Fibroblast of upper back skin (primary cell): ENCODE results near the gene AUTS2.

Source experiments
- DNase-seq: peaks from one replicate; pipeline ENCODE4 v3.0.0-alpha.2; 2013

The AUTS2 gene

GRCh38 chr7:69907720-69908119 is 309.4 kb downstream of the AUTS2 start:
- no peak for DNase-seq

DNA sequence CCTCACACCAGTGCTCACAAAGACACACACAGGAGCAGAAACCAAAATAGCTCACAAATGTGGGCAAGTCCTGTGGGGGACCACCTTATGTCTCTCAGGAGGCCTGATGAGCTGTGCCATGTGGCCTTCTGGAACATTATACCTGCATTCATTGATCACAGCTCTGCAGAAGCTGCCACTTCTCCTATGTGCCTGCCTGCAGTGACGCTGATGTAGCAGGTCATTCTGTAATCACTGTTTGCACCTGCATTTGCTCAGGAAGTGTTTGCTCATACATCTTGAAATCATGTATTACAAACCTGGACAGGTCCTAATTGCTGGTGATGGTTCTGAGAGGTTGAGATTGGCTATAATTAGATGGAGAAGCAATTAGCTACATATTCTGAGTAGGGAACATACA is 310.2 kb downstream of the AUTS2 start:
- no peak for DNase-seq

GRCh38 chr7:69910150-69910549 is 311.9 kb downstream of the AUTS2 start:
- no peak for DNase-seq

GRCh38 chr7:69911337-69911736 is 313.1 kb downstream of the AUTS2 start:
- no peak for DNase-seq

- no peak for DNase-seq
Observed at GRCh38 chr7:69912141-69912540, 313.9 kb downstream of the AUTS2 start.

- DNase-seq: peak; percentile 22
Observed at GRCh38 chr7:69912846-69913245, 314.6 kb downstream of the AUTS2 start.

GRCh38 chr7:69919426-69920111 is 321.3 kb downstream of the AUTS2 start:
- DNase-seq: no peak

- DNase-seq: no peak
Observed at GRCh38 chr7:69920797-69921196, 322.5 kb downstream of the AUTS2 start.

DNA sequence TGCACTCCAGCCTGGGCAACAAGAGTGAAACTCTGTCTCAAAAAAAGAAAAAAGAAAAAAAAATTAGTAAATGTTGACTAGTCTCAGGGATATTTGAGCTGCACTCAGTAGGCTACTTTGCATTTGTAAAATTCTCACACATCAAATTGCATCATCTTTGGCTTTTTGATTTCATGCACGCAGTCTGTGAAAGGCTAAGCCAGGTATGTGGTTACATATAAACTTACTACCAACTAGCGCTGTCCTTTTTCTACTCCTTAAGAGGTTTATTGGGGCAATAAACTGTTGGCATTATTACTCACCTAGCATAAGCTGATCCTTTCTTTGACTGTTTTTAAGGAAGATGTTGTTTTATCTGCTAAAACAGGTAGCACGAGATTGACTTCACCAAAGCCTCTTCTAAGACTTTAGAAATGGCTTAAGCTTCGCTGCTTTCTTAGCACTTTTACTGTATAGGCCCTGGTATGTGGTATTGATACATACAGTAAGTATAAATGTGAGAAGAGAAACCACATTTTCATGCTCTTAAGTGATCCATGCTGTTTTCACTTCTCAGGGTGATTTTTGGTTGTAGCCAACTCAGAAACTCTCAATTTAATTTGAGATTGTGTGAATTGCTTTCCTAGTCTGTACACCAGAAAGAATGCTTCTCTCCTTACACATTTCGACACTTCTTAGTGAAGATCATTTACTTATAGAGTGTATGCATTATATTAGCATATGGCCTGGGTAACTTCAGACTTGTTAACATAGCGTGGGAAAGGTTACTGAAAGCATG is 323.9 kb downstream of the AUTS2 start:
- peak; percentile 7 for DNase-seq

- no peak for DNase-seq
Observed at GRCh38 chr7:69927461-69927860, 329.2 kb downstream of the AUTS2 start.

DNA sequence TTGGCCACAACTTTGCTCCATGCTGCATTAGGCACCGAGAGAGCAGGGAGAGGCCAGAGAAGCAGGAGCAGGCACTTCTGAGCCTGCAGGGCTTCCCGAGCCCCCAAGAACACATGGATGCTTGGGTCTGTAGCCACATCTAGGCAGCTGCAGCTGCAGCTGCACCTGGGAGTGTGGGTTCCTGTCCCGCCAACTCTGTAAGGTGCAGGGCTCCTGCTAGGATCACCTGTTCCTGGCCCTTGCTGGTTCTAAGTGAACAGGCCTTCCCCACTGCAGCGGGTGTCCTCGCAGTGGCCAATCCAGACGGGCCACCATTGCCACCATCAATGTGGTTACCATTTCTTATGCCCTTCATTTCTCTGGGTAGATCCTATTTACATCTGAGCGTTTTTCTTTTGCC is 330.3 kb downstream of the AUTS2 start:
- no peak for DNase-seq

- DNase-seq: no peak
Observed at GRCh38 chr7:69929622-69930021, 331.3 kb downstream of the AUTS2 start.

DNA sequence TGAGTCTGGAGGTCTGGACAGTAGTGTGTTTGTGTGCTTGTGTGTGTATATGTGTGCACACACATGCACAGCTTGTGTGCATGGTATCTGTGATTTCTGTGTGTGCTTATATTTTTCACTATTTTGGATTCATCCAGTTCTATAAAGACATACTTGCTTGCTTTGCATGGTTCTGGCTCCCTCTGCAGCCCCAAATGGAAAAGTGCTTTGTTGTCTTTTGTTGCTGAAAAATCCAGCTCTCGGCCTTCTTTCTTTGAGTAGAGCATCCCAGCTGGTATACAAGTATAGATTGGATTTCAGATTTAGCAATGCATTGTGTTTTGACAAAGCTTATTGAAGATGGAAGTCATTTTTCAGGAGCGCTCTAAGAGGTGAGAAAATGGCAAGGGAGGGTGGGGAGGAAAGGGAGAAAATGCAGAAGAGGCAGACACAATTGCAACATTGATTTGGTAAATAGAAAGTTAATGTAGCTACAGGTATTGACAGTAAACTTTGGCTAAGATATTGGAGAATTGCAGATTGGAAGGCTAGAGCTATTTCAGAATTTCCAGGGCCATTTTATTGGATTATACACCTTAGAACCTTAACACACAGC is 333.9 kb downstream of the AUTS2 start:
- peak; percentile 65 for DNase-seq

DNA sequence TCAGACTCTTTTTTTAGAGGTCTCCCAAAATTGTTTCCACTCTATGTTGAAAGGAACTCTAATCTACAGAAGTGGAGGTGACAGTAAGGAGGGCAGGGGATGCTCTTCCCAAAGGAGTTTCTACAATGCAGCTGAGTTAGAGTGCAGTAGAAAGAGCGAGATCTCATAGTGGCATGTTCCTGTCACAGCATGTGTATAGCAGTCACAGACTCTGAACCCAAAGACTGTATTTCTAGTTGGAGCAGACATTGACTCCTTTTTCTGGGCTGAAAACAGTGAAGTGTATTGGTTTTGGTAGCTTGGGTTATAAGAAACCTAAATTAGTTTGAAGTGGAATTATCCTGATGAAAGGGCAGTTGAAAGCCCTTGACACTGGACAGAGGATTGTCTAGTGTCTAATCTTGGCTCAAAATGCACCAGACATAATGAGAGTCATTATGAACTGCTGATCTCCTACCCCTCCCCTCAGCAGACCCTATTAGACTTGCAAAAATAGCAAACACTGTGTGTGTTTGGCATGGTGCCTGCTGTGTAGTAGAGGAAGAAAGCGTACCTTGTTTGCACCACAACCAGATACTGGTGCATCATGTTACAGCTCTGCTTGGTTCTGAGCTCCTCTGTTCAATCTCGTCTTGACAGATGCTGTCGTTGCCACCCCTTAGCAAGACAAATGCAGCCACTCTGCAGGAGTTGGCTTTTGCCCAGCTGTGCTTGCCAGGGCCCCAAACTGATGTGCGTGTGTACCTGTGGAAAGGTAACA is 336.0 kb downstream of the AUTS2 start:
- no peak for DNase-seq

DNA sequence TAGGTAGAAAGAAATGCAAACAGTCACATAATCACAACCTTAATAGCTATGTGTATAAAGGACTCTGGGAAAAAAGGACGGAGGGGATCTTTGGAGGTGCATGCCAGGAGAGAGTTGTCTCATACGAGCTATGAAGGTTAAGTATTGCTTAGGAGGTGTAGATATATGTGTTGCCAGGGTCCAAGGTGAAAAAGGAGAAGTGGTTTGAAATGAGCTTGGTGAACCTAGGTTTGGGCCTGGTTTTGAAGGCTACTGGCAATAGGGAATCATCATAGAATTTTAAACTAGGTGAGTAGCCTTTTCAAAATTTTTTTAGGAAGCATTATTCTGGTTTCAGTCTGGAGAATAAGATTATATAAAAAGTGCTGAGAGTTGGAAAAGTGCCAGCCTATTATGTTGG is 336.8 kb downstream of the AUTS2 start:
- DNase-seq: no peak

DNA sequence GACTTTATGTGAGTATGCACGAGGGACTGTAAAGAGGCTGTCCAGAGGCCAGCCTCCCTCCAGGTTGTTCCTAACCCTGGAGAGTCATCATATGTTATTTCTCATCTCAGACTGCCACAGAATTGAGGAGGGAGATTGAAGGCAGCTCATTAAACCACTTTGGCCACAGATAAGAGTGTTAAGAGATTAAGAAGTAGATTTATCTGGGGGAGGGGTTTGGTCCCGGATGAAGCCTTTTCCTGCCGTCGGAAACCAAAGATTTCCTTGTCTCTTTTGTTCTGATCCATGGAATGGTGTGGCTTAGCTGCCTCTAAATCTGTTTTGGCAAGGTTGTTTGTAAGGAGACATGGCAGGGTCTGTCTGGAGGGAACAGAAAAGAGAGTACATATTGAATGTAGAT is 338.8 kb downstream of the AUTS2 start:
- DNase-seq: no peak

DNA sequence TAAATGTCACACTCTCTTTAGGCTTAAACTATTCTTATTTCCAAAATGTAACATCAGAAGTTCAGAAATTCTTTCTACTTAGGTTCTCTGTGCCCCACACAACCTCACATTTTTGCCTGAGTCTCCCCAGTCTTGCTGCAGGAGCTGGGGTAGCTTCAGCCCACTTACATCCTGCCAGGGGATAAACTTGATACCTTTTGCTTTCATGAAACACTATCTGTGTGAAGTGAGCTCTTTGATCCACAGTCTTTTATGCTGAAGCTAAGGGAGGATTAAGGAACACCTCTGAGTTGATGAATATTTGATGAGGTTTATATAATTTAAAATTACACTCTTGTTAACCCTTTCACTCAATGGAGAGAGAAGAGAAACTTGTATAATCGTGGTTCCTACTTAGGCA is 341.0 kb downstream of the AUTS2 start:
- DNase-seq: no peak

GRCh38 chr7:69941077-69941651 is 342.9 kb downstream of the AUTS2 start:
- DNase-seq: no peak

DNA sequence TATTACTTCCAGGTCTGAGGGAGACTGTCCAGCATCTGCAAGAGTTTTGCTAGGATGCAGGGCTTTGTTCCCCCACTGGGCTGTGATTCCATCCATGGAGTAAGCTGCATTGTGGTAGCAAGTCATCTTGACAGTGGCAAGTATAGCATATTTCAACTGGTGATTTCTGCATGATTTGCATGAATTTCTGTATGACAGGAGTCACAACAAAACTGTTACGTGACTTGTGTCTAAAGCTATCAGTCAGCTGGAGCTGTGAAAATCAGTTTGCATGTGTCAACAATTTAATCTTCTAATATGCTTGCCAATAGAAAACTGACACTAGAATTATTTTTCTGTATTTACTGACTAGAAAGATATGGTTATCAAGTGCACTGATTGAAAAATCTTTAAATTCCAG is 344.3 kb downstream of the AUTS2 start:
- no peak for DNase-seq

DNA sequence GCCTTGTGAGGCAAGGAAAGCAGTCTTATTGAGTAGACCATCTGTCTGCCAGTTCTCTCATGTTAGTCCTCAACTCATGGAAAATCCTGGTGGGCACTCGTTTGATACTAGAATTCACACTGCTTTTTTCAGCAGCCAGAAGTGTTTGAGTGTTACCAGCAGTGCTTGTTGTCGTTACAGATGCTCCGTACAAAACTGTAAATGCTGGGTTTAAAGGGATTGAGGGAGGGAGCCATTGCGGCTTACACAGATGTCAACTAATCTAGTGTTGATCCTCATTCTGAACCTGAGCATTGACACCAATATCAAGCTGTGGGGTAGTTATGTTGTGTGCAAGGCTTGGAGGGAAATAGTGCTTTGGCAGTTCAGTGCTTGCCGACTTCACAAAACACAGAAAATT is 348.6 kb downstream of the AUTS2 start:
- no peak for DNase-seq

DNA sequence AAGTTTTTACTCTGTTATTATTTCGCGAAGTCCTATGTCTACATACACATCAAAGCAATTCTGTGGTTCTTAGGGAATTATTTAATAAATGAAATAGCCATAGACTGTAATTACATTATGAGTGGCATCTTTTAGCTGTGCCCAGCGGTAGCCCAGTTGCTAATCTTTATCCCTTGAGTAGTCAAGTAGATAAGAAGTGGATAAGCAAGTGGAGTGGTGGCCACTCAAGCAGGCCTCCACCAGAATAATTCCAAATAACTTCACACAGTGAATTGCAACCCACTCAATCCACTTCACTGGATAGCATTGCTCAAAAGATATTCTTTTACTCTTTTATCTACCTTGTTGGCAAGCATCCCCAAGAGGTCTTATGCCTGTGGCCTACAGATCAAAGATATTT is 349.7 kb downstream of the AUTS2 start:
- no peak for DNase-seq

DNA sequence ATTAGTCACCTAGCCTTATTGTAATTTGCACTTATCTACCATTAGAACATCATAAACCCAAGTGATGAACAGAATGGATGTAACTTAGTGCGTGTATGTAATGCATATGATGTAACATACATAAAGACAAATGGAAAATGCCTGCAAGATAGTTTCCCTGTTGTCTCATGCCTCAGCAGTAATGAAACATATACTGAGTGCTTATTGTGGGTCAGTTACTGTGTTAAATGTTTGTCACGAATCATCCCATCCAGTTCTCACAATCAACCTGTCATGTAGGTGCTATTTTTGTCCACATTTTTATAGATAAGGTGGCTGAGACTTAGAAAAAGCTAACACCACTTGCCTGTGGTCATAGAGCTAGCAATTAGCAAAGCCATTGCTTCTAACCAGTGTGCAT is 350.8 kb downstream of the AUTS2 start:
- DNase-seq: no peak

- no peak for DNase-seq
Observed at GRCh38 chr7:69951458-69951857, 353.2 kb downstream of the AUTS2 start.
